CD8-positive, alpha-beta memory T cell (primary cell): Measurements from ENCODE around the gene UBTD1. TPM values are rescaled to one million over a fixed set of nuclear protein-coding genes. Genes with fewer than 3 reads are reported as not detected.
A peak's percentile ranks its signal among the peaks of the same experiment; 100 is the strongest.
"Not testable (repeated sequence)": the region's sequence is repeated elsewhere in the genome, so short reads cannot be mapped to it uniquely, and the experiment has no call there.

Experiments
- CTCF ChIA-PET: fragments of 350-600 bp; sonication (Branson Sonifier 250); formaldehyde crosslinking; loops from one replicate; lab custom pipeline; 2021; ENCODE audit warnings: antibody characterized with exemption; lab: Charles Lee
- POLR2A ChIA-PET: fragments of 350-600 bp; sonication (Branson Sonifier 250); formaldehyde crosslinking; loops from one replicate; lab custom pipeline; 2021; ENCODE audit warnings: antibody characterized with exemption; lab: Charles Lee
- DNase-seq, 5 donors: peaks; one replicate each; pipeline versions ENCODE4 v3.0.0 to v3.0.0-alpha.2; 2020 to 2022; ENCODE audit warnings: mixed read lengths in 1 of 5
- H3K27ac ChIP-seq: one replicate; pipeline ENCODE4 v1.7.0; 2013; ENCODE audit warnings: low read depth, mild to moderate bottlenecking, low read length, moderate library complexity
- H3K27me3 ChIP-seq: 2 replicates; pipeline ENCODE4 v1.7.0; 2013; ENCODE audit warnings: low read length, mild to moderate bottlenecking; ENCODE audit not compliant: insufficient read depth, poor library complexity, severe bottlenecking
- H3K36me3 ChIP-seq: 2 replicates; pipeline ENCODE4 v1.7.0; 2013; ENCODE audit warnings: mild to moderate bottlenecking, low read length, moderate library complexity; ENCODE audit not compliant: insufficient read depth
- H3K4me1 ChIP-seq: 2 replicates; pipeline ENCODE4 v1.7.0; 2013; ENCODE audit warnings: mild to moderate bottlenecking, low read length, moderate library complexity; ENCODE audit not compliant: insufficient read depth
- H3K4me3 ChIP-seq: 2 replicates; pipeline ENCODE4 v1.7.0; 2013; ENCODE audit warnings: mild to moderate bottlenecking, low read length
- H3K9me3 ChIP-seq: 2 replicates; pipeline ENCODE4 v1.7.0; 2013; ENCODE audit warnings: mild to moderate bottlenecking, low read length
- H3K27ac Mint-ChIP-seq, 8 donors: one replicate each; pipeline ENCODE4 v1.8.0; 2020 to 2021; ENCODE audit warnings: mixed read lengths in 8 of 8, mild to moderate bottlenecking in 6 of 8, inconsistent platforms in 3 of 8, moderate library complexity in 3 of 8
- H3K27me3 Mint-ChIP-seq, 2 donors: one replicate each; pipeline ENCODE4 v1.8.0; 2020 to 2021; ENCODE audit warnings: mixed read lengths in 2 of 2, mild to moderate bottlenecking in 1 of 2, moderate library complexity in 1 of 2
- H3K36me3 Mint-ChIP-seq, 3 donors: one replicate each; pipeline ENCODE4 v1.8.0; 2020 to 2021; ENCODE audit warnings: mixed read lengths in 3 of 3, inconsistent platforms in 1 of 3, mild to moderate bottlenecking in 1 of 3
- H3K4me1 Mint-ChIP-seq, 3 donors: one replicate each; pipeline ENCODE4 v1.8.0; 2020 to 2021; ENCODE audit warnings: mixed read lengths in 3 of 3, inconsistent platforms in 1 of 3, mild to moderate bottlenecking in 1 of 3
- H3K4me3 Mint-ChIP-seq, 7 donors: one replicate each; pipeline ENCODE4 v1.8.0; 2020 to 2021; ENCODE audit warnings: mixed read lengths in 7 of 7, mild to moderate bottlenecking in 6 of 7, moderate library complexity in 4 of 7, inconsistent platforms in 2 of 7
- H3K9me3 Mint-ChIP-seq, 5 donors: one replicate each; pipeline ENCODE4 v1.8.0; 2020 to 2022; ENCODE audit warnings: mixed read lengths in 5 of 5, mild to moderate bottlenecking in 3 of 5, moderate library complexity in 2 of 5, inconsistent platforms in 1 of 5
- polyA plus RNA-seq: library from polyadenylated mRNA; unstranded; fragments of 300-500 nt; fragmentation: Illumina TruSeq; gene quantifications from one replicate; pipeline ENCODE4 v1.2.3, GENCODE V29; 2021
- total RNA-seq, 2 experiments: library from RNA; stranded (reverse); gene quantifications; one replicate each; pipeline ENCODE4 v1.2.3, GENCODE V29; 2021

The UBTD1 gene
- total and polyA plus RNA-seq, 3 experiments from 2014 or later, result 1.9 to 2.6 (median 2.0) TPM

DNA sequence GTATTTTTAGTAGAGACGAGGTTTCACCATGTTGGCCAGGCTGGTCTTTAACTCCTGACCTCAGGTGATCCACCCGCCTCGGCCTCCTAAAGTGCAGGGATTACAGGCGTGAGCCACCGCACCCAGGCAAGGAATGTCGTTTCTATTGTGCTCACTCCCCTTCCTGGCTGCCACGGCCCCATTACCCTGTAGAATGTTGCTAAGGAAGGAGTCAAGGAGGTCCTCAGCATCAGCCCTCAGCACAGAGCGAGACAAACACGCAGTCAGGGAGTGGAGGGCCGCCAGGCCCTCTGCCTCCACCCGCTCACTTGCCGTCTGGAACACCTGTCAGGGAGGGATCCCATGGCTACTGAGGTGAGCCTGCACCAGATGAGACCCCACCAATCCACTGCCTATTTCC, 29.9 kb upstream of the UBTD1 start:
- H3K4me1 Mint-ChIP-seq, H3K27me3 ChIP-seq, H3K27ac ChIP-seq, H3K4me1 ChIP-seq, DNase-seq, H3K4me3 Mint-ChIP-seq, H3K9me3 ChIP-seq, H3K27me3 Mint-ChIP-seq, H3K4me3 ChIP-seq, H3K9me3 Mint-ChIP-seq, POLR2A ChIA-PET: not testable (repeated sequence)
- peaks cover 53% of the 10 kb centered on the region for H3K36me3 ChIP-seq
- Mint-ChIP-seq H3K27ac (peak overlapping the region in 2 of 8 donors; percentile 25 to 50), H3K36me3 (peaks cover 5 to 88% (median 7%) of the 10 kb centered on the region in 3 donors)
- CTCF ChIA-PET, result interaction anchor here (1.2 kb wide), 1 partner anchor 61 kb away, joined by 3 read pairs; no protein-coding TSS in a partner anchor

DNA sequence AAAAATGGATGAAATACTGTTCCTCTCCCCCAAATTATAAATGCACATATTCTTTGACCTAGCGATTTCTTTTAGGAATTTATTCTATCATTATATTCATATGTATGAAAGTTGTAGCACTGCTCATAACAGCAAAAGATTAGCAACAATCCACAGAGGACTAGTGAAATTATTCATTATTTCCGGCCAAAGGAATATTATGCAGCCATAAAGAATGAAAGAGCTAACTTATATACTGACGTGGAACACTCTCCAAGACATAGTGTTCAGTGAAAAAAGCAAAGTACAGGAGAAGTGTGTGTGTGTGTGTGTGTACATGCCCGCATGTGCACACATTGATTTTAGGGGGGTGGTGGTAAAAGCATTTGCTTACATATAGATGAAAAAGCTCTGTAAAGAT, 23.8 kb upstream of the UBTD1 start:
- Histone ChIP-seq H3K27me3 (no peaks in the 10 kb centered on the region), H3K36me3 (peaks cover 60% of the 10 kb centered on the region), H3K4me3 (no peak overlapping the region), H3K4me1 (no peaks in the 10 kb centered on the region), H3K9me3 (no peaks in the 10 kb centered on the region), H3K27ac (no peak overlapping the region)
- peaks cover 23 to 88% (median 33%) of the 10 kb centered on the region in 3 donors for H3K36me3 Mint-ChIP-seq
- DNase-seq, result no peak
- ChIA-PET POLR2A (interaction anchor here (0.6 kb wide), 1 partner anchor 92 kb away, joined by 3 read pairs; no protein-coding TSS in a partner anchor), CTCF (interaction anchor here (1.4 to 2.5 kb wide), 2 partner anchors 10 to 11 kb away, joined by 3 to 6 read pairs; no protein-coding TSS in a partner anchor)
- H3K27me3 Mint-ChIP-seq, result no peaks in the 10 kb centered on the region
- H3K27ac Mint-ChIP-seq, result no peak overlapping the region
- no peaks in the 10 kb centered on the region for H3K4me1 Mint-ChIP-seq
- H3K9me3 Mint-ChIP-seq, result no peaks in the 10 kb centered on the region
- H3K4me3 Mint-ChIP-seq, result no peak overlapping the region

DNA sequence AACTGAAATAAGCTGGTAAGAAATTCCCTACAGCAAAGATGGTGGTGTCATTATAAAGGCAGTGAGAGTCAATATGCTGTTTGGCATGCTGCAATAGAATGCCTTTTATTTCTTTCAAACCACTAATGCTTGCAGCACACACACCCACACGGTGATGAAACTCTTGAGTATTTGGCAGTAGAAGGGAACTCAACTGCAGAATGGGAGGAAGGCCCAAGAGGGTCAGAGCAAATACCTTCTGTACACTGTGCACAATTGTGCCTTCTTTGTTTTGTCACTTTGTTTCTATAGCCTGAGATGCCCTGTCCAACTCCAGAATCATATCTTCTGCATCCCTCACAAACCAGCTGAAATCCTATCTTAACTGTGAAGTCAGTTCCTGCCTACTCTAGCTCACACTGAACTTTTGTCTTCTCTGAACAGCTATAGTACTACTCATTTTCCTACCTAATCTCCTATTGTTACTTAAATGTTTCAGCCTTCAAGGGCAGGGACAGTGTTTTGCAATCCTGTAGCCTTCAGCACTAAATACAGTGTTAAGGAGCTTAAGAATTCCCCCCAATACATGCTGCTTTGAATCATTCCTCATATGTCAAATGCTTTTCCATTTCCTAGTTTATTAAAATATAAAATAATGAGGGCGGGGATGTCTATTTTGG, 22.7 kb upstream of the UBTD1 start:
- DNase-seq, result no peak
- H3K27me3 ChIP-seq, result no peaks in the 10 kb centered on the region
- Mint-ChIP-seq H3K4me3 (no peak overlapping the region), H3K36me3 (peaks cover 23 to 89% (median 38%) of the 10 kb centered on the region in 3 donors), H3K9me3 (no peaks in the 10 kb centered on the region), H3K27me3 (no peaks in the 10 kb centered on the region), H3K4me1 (no peaks in the 10 kb centered on the region), H3K27ac (peak overlapping the region in 4 of 8 donors; percentile 1 to 82 (median 40))
- no peak overlapping the region for H3K4me3 ChIP-seq
- no peaks in the 10 kb centered on the region for H3K9me3 ChIP-seq
- CTCF ChIA-PET, result interaction anchor here (1.1 to 1.3 kb wide), 2 partner anchors 11 to 61 kb away, joined by 3 read pairs; no protein-coding TSS in a partner anchor
- POLR2A ChIA-PET, result no interaction called here
- H3K36me3 ChIP-seq, result peaks cover 61% of the 10 kb centered on the region
- no peak overlapping the region for H3K27ac ChIP-seq
- no peaks in the 10 kb centered on the region for H3K4me1 ChIP-seq

DNA sequence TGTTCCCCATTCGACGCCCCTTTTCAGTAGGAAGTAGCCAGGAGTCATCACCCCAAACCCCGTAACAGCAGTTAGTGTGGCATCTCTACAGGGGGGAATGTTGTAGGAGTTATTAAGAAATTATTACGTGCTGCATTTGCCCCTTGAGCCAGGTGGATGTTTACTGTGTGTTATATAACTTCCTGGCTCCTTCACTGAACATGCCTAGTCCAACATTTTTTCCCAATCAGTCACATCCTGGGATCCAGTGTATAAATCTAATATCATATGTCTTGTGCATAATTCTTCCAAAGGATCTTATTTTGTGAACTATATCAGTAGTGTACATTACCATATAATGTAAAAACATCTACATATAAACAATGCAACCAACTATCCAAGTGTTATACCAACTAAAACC, 19.3 kb upstream of the UBTD1 start:
- H3K27ac Mint-ChIP-seq, H3K4me3 ChIP-seq, H3K4me1 Mint-ChIP-seq, H3K27me3 ChIP-seq, CTCF ChIA-PET, H3K27me3 Mint-ChIP-seq, DNase-seq, H3K4me1 ChIP-seq, H3K27ac ChIP-seq, H3K4me3 Mint-ChIP-seq, POLR2A ChIA-PET, H3K9me3 Mint-ChIP-seq, H3K9me3 ChIP-seq: not testable (repeated sequence)
- H3K36me3 Mint-ChIP-seq, result peaks cover 18 to 87% (median 38%) of the 10 kb centered on the region in 3 donors
- peaks cover 67% of the 10 kb centered on the region for H3K36me3 ChIP-seq

- Histone ChIP-seq H3K36me3 (peaks cover 67% of the 10 kb centered on the region), H3K27me3 (no peaks in the 10 kb centered on the region), H3K27ac (no peak overlapping the region), H3K9me3 (no peaks in the 10 kb centered on the region), H3K4me3 (no peak overlapping the region), H3K4me1 (no peaks in the 10 kb centered on the region)
- Mint-ChIP-seq H3K27me3 (no peaks in the 10 kb centered on the region), H3K4me1 (peaks cover 0 to 5% (median 0%) of the 10 kb centered on the region in 3 donors), H3K27ac (no peak overlapping the region), H3K4me3 (no peak overlapping the region), H3K36me3 (peaks cover 15 to 82% (median 35%) of the 10 kb centered on the region in 3 donors), H3K9me3 (no peaks in the 10 kb centered on the region)
- DNase-seq, result no peak
- CTCF ChIA-PET, result interaction anchor here (3.7 kb wide), 1 partner anchor 13 kb away, joined by 13 read pairs; no protein-coding TSS in a partner anchor
- POLR2A ChIA-PET, result interaction anchor here (0.5 kb wide), 1 partner anchor 22 kb away, joined by 4 read pairs; no protein-coding TSS in a partner anchor
Measured at GRCh38 chr10:97479939-97480338, 18.8 kb upstream of the UBTD1 start.

DNA sequence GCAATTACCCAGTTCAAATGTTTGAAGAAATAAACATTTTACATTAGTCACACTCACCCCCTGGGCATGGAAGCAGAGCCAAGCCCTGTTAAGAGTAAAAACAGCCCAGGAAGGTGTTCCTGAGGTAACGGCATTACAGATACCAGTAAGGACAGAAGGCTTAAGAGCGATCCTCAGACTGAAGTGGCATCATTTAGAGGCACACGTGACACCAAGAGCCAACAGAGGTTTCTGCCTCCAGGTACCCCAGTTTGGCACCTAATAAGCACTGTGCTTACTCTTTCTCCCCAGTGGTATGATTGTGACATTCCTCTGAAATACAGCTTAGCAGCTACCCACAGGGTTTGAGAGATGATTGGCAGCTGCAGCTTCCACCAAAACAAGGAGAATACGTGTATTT, 17.7 kb upstream of the UBTD1 start:
- ChIA-PET POLR2A (no interaction called here), CTCF (interaction anchor here (3.7 kb wide), 1 partner anchor 14 kb away, joined by 13 read pairs; no protein-coding TSS in a partner anchor)
- peaks cover 62% of the 10 kb centered on the region for H3K36me3 ChIP-seq
- H3K4me3 Mint-ChIP-seq, result no peak overlapping the region
- no peaks in the 10 kb centered on the region for H3K4me1 ChIP-seq
- H3K9me3 ChIP-seq, result no peaks in the 10 kb centered on the region
- peaks cover 0 to 12% (median 4%) of the 10 kb centered on the region in 3 donors for H3K4me1 Mint-ChIP-seq
- H3K4me3 ChIP-seq, result no peak overlapping the region
- no peak for DNase-seq
- H3K9me3 Mint-ChIP-seq, result no peaks in the 10 kb centered on the region
- H3K36me3 Mint-ChIP-seq, result peaks cover 9 to 78% (median 26%) of the 10 kb centered on the region in 3 donors
- H3K27ac ChIP-seq, result no peak overlapping the region
- H3K27me3 ChIP-seq, result no peaks in the 10 kb centered on the region
- peak overlapping the region in 1 of 8 donors; percentile 17 for H3K27ac Mint-ChIP-seq
- H3K27me3 Mint-ChIP-seq, result no peaks in the 10 kb centered on the region

DNA sequence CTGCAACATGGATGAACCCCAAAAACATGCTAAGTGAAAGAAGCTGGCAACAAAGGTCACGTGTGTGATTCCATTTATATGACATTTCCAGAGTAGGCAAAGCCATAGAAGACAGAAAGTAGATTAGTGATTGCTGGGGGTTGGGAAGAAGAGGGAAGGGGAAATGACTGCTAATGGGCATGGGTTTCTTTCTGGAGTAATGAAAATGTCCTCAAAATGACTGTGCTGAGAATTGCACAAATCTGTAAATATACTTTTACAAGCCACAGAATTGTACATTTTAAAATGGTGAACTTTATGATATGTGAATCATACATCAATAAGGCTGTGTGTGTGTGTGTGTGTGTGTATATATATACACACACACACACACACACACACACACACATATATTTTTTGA, 16.3 kb upstream of the UBTD1 start:
- Mint-ChIP-seq H3K27me3 (no peaks in the 10 kb centered on the region), H3K36me3 (peaks cover 2 to 68% (median 15%) of the 10 kb centered on the region in 3 donors), H3K9me3 (no peaks in the 10 kb centered on the region), H3K4me3 (no peak overlapping the region), H3K4me1 (peaks cover 6 to 17% (median 8%) of the 10 kb centered on the region in 3 donors), H3K27ac (peak overlapping the region in 2 of 8 donors; percentile 44 to 69)
- DNase-seq, result no peak
- H3K27me3 ChIP-seq, result no peaks in the 10 kb centered on the region
- H3K9me3 ChIP-seq, result no peaks in the 10 kb centered on the region
- no peak overlapping the region for H3K4me3 ChIP-seq
- ChIA-PET POLR2A (no interaction called here), CTCF (interaction anchor here (0.5 to 3.7 kb wide), 2 partner anchors 16 to 155 kb away, joined by 4 to 13 read pairs; no protein-coding TSS in a partner anchor)
- H3K36me3 ChIP-seq, result peaks cover 49% of the 10 kb centered on the region
- no peak overlapping the region for H3K27ac ChIP-seq
- no peaks in the 10 kb centered on the region for H3K4me1 ChIP-seq

DNA sequence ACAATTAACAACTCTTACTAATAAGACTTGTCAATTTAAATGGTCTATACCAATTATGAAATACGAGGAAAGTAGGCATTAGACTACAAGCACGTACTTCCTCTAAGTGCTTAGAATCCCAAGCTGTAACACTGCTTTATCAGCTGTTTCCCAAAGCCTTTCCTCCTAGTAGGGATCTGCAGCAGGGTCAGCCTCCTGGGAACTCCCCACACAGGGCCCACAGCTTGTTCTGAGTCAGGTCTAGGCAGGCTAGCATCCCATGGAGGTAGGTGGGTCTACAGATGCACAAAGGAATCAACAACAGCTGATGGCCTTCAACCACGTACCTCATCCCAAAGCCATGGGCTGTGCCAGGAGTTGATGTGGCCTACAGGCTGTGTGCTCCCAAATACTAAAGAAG, 15.2 kb upstream of the UBTD1 start:
- Histone ChIP-seq H3K36me3 (peaks cover 40% of the 10 kb centered on the region), H3K9me3 (no peaks in the 10 kb centered on the region), H3K4me1 (no peaks in the 10 kb centered on the region), H3K27me3 (no peaks in the 10 kb centered on the region), H3K27ac (no peak overlapping the region), H3K4me3 (no peak overlapping the region)
- peak overlapping the region in 2 of 8 donors; percentile 29 to 32 for H3K27ac Mint-ChIP-seq
- H3K4me1 Mint-ChIP-seq, result peaks cover 10 to 21% (median 15%) of the 10 kb centered on the region in 3 donors
- H3K27me3 Mint-ChIP-seq, result no peaks in the 10 kb centered on the region
- H3K9me3 Mint-ChIP-seq, result no peaks in the 10 kb centered on the region
- ChIA-PET POLR2A (no interaction called here), CTCF (interaction anchor here (3.7 kb wide), 1 partner anchor 17 kb away, joined by 13 read pairs; no protein-coding TSS in a partner anchor)
- DNase-seq, result no peak
- H3K36me3 Mint-ChIP-seq, result peaks cover 0 to 61% (median 10%) of the 10 kb centered on the region in 3 donors
- H3K4me3 Mint-ChIP-seq, result no peak overlapping the region
